Neural progenitor cell (in vitro differentiated cells): ENCODE data around the gene OR7G1. TPM values are rescaled to one million over a fixed set of nuclear protein-coding genes. Genes with fewer than 3 reads are reported as not detected.

ENCODE experiments used
- DNase-seq: peaks from one replicate; pipeline ENCODE4 v3.0.0-alpha.2; 2016; ENCODE audit warnings: low spot score
- H2AFZ ChIP-seq: fragments of 200-600 bp; sonication (generic); replicated peaks from 2 replicates; pipeline ENCODE4 v1.6.1; 2016; ENCODE audit warnings: antibody characterized with exemption
- H3F3A ChIP-seq: fragments of 200-600 bp; sonication (generic); 2 replicates; pipeline ENCODE4 v1.6.1; 2016; ENCODE audit warnings: antibody characterized with exemption, low read depth
- H3K27ac ChIP-seq: fragments of 200-600 bp; sonication (generic); 2 replicates; pipeline ENCODE4 v1.5.1; 2016; ENCODE audit warnings: mild to moderate bottlenecking
- H3K27me3 ChIP-seq: fragments of 200-600 bp; sonication (generic); 2 replicates; pipeline ENCODE4 v1.6.1; 2016; ENCODE audit warnings: mild to moderate bottlenecking, moderate library complexity
- H3K36me3 ChIP-seq: fragments of 200-600 bp; sonication (generic); 2 replicates; pipeline ENCODE4 v1.5.1; 2016
- H3K4me1 ChIP-seq: fragments of 200-600 bp; sonication (generic); 2 replicates; pipeline ENCODE4 v1.6.1; 2016; ENCODE audit warnings: mixed run types
- H3K4me2 ChIP-seq: fragments of 200-600 bp; sonication (generic); 2 replicates; pipeline ENCODE4 v1.6.1; 2016
- H3K4me3 ChIP-seq: fragments of 200-600 bp; sonication (generic); 2 replicates; pipeline ENCODE4 v1.5.1; 2016
- H3K79me2 ChIP-seq: fragments of 200-600 bp; sonication (generic); 2 replicates; pipeline ENCODE4 v1.6.1; 2016; ENCODE audit warnings: low read depth
- H3K9ac ChIP-seq: fragments of 200-600 bp; sonication (generic); 2 replicates; pipeline ENCODE4 v1.6.1; 2016
- H3K9me3 ChIP-seq: fragments of 200-600 bp; sonication (generic); 2 replicates; pipeline ENCODE4 v1.5.1; 2016; ENCODE audit warnings: low read depth
- H4K20me1 ChIP-seq: fragments of 200-600 bp; sonication (generic); 2 replicates; pipeline ENCODE4 v1.6.1; 2016; ENCODE audit warnings: low read depth
- H3K27ac Mint-ChIP-seq: 3 replicates; pipeline ENCODE4 v1.8.0; 2021; ENCODE audit warnings: mixed read lengths
- H3K27me3 Mint-ChIP-seq: 2 replicates; pipeline ENCODE4 v1.8.0; 2022; ENCODE audit warnings: low read depth, mild to moderate bottlenecking, inconsistent platforms, moderate library complexity, mixed read lengths; ENCODE audit not compliant: insufficient read depth
- H3K36me3 Mint-ChIP-seq: 3 replicates; pipeline ENCODE4 v1.8.0; 2021; ENCODE audit warnings: mixed read lengths
- H3K4me1 Mint-ChIP-seq: 3 replicates; pipeline ENCODE4 v1.8.0; 2021; ENCODE audit warnings: mixed read lengths
- H3K4me3 Mint-ChIP-seq: 3 replicates; pipeline ENCODE4 v1.8.0; 2021; ENCODE audit warnings: mild to moderate bottlenecking, moderate library complexity, mixed read lengths
- H3K9me3 Mint-ChIP-seq: 3 replicates; pipeline ENCODE4 v1.8.0; 2020; ENCODE audit warnings: mixed read lengths
- EZH2 ChIP-seq: fragments of 200-600 bp; sonication (generic); IDR thresholded peaks from 2 replicates; pipeline ENCODE4 v1.6.1; 2017; ENCODE audit warnings: antibody characterized with exemption, mild to moderate bottlenecking, moderate library complexity
- EZH2phosphoT487 ChIP-seq: fragments of 200-600 bp; sonication (generic); IDR thresholded peaks from 2 replicates; pipeline ENCODE4 v1.6.1; 2017; ENCODE audit warnings: antibody characterized with exemption
- total RNA-seq: library from RNA; depleted of rRNA; stranded (reverse); fragments of >200 nt; gene quantifications from 2 replicates; pipeline ENCODE4 v1.2.3, GENCODE V29; 2015; ENCODE audit warnings: low replicate concordance
- TF ChIP-seq, protein P1 (sequence below): fragments of 200-600 bp; sonication (generic); IDR thresholded peaks from 2 replicates; pipeline ENCODE4 v1.5.1; 2017; ENCODE audit warnings: antibody characterized with exemption, mild to moderate bottlenecking

The OR7G1 gene
- total RNA-seq, 1 donor from 2014 or later = not detected

DNA sequence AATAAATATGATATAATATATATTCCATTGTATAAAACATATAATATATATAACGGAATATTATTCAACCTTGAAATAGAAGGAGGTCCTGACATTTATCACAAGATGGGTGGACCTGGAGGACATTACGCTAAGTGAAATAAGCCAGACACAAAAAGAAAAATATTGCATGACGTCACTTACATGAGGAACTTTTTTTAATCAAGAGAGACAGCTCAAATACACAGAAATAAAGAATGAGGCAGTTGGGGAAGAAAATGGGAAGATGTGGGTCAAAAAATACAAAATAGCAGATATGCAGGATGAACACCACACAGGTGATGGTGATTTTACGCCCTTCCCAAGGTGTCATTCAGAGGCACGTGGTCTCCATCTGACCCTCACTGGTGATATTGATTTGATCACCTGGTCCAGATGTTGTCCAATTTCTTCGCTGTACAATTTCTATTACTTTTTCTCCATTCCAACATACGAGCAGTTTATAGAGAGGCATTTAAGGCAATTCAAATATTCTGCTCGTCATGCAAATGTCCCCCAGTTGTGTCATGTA is 24.1 kb upstream of the OR7G1 start:
- H3F3A ChIP-seq = peaks cover 8% of the 10 kb centered on the region
- no peak overlapping the region for H3K27ac Mint-ChIP-seq
- peak overlapping the region; percentile 79 for H3K4me3 ChIP-seq
- peaks cover 25% of the 10 kb centered on the region for H3K36me3 ChIP-seq
- H3K27me3 Mint-ChIP-seq = peaks cover 10% of the 10 kb centered on the region
- peaks cover 19% of the 10 kb centered on the region for H3K9me3 ChIP-seq
- no peaks in the 10 kb centered on the region for H3K4me1 Mint-ChIP-seq
- peak overlapping the region; percentile 99 for H2AFZ ChIP-seq
- H3K4me2 ChIP-seq = peak overlapping the region; percentile 82
- peaks cover 48% of the 10 kb centered on the region for H3K9me3 Mint-ChIP-seq
- no peaks in the 10 kb centered on the region for H4K20me1 ChIP-seq
- H3K4me3 Mint-ChIP-seq = peak overlapping the region; percentile 100
- DNase-seq = no peak
- peaks cover 28% of the 10 kb centered on the region for H3K36me3 Mint-ChIP-seq
- no peak overlapping the region for H3K27ac ChIP-seq
- no peaks in the 10 kb centered on the region for H3K4me1 ChIP-seq
- peaks cover 45% of the 10 kb centered on the region for H3K79me2 ChIP-seq
- no peak for TF ChIP-seq EZH2phosphoT487
- TF ChIP-seq, protein P1, sequence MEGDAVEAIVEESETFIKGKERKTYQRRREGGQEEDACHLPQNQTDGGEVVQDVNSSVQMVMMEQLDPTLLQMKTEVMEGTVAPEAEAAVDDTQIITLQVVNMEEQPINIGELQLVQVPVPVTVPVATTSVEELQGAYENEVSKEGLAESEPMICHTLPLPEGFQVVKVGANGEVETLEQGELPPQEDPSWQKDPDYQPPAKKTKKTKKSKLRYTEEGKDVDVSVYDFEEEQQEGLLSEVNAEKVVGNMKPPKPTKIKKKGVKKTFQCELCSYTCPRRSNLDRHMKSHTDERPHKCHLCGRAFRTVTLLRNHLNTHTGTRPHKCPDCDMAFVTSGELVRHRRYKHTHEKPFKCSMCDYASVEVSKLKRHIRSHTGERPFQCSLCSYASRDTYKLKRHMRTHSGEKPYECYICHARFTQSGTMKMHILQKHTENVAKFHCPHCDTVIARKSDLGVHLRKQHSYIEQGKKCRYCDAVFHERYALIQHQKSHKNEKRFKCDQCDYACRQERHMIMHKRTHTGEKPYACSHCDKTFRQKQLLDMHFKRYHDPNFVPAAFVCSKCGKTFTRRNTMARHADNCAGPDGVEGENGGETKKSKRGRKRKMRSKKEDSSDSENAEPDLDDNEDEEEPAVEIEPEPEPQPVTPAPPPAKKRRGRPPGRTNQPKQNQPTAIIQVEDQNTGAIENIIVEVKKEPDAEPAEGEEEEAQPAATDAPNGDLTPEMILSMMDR = no peak
- no peak for TF ChIP-seq EZH2
- no peak overlapping the region for H3K9ac ChIP-seq
- H3K27me3 ChIP-seq = no peaks in the 10 kb centered on the region

DNA sequence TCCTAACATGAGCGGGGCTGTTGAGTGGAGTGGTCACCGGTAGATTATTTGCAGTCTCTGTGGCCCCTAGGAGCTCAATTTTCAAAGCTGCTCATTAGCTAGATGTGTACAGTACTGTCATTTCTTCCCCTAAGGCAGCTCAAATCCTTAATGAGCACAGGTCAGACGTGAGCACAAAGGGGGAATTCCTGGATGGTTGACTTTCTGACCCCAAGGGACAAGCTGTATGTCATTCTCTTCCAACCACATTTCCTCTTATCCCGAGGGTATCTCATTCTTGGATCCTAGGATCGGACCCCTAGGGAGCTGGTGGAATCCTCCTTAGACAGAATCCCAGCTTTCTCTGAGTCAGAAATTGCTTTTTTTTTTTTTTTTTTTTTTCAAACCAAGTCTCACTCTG is 16.9 kb upstream of the OR7G1 start:
- no peak overlapping the region for H3K9ac ChIP-seq
- no peak overlapping the region for H2AFZ ChIP-seq
- TF ChIP-seq EZH2 (no peak), EZH2phosphoT487 (no peak)
- TF ChIP-seq, protein P1 = no peak
- no peak overlapping the region for H3K27ac ChIP-seq
- H3K36me3 ChIP-seq = no peaks in the 10 kb centered on the region
- no peaks in the 10 kb centered on the region for H3K36me3 Mint-ChIP-seq
- H3K79me2 ChIP-seq = no peaks in the 10 kb centered on the region
- H4K20me1 ChIP-seq = no peaks in the 10 kb centered on the region
- H3K4me3 Mint-ChIP-seq = no peak overlapping the region
- H3K4me1 ChIP-seq = no peaks in the 10 kb centered on the region
- H3K27ac Mint-ChIP-seq = no peak overlapping the region
- peaks cover 3% of the 10 kb centered on the region for H3F3A ChIP-seq
- H3K4me1 Mint-ChIP-seq = no peaks in the 10 kb centered on the region
- H3K27me3 Mint-ChIP-seq = peaks cover 10% of the 10 kb centered on the region
- peaks cover 18% of the 10 kb centered on the region for H3K9me3 Mint-ChIP-seq
- H3K27me3 ChIP-seq = no peaks in the 10 kb centered on the region
- no peak overlapping the region for H3K4me2 ChIP-seq
- DNase-seq = no peak
- H3K9me3 ChIP-seq = no peaks in the 10 kb centered on the region
- H3K4me3 ChIP-seq = no peak overlapping the region

DNA sequence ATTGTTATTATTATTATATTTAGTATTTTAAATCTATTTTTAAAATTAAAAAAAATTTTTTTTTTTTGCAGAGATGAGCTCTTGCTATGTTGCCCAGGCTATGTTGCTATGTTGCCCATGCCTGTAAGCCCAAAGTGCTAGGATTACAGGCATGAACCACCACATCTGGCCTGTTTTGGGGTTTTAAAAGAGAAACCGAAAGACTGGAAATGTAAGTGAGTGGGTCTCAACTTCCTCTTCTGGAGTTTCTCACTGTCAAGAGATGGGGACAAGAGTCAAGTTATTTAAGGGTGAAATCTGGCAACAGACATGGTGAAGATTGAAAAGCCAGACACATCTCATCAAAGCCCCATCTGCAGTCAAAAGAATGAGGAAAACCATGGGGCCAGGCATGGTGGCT is 15.4 kb upstream of the OR7G1 start:
- H3K4me1 ChIP-seq = no peaks in the 10 kb centered on the region
- Mint-ChIP-seq H3K4me1 (no peaks in the 10 kb centered on the region), H3K9me3 (peaks cover 26% of the 10 kb centered on the region), H3K36me3 (no peaks in the 10 kb centered on the region), H3K4me3 (no peak overlapping the region), H3K27me3 (peaks cover 8% of the 10 kb centered on the region), H3K27ac (no peak overlapping the region)
- no peaks in the 10 kb centered on the region for H3F3A ChIP-seq
- no peak overlapping the region for H3K27ac ChIP-seq
- TF ChIP-seq, protein P1 = no peak
- no peak for TF ChIP-seq EZH2phosphoT487
- no peak for TF ChIP-seq EZH2
- no peaks in the 10 kb centered on the region for H3K79me2 ChIP-seq
- no peaks in the 10 kb centered on the region for H3K36me3 ChIP-seq
- no peak for DNase-seq
- H3K4me2 ChIP-seq = no peak overlapping the region
- no peaks in the 10 kb centered on the region for H4K20me1 ChIP-seq
- H3K9ac ChIP-seq = no peak overlapping the region
- no peaks in the 10 kb centered on the region for H3K27me3 ChIP-seq
- no peak overlapping the region for H2AFZ ChIP-seq
- no peaks in the 10 kb centered on the region for H3K9me3 ChIP-seq
- no peak overlapping the region for H3K4me3 ChIP-seq
